Measurements from ENCODE around the gene SIL1.

SIL1 gene

GRCh38 chr5:138981586-138981985 lies 216.6 kb downstream of the SIL1 start:
- no peak for TF ChIP-seq CTCF (IDR thresholded peaks at IDR 0.05; ENCODE audit: borderline replicate concordance, control extremely low read depth, extremely low read depth, insufficient read depth, missing control alignments)
- DNase-seq (ENCODE audit: low spot score): no peak
- in situ Hi-C loops (cut with MboI; ENCODE audit: low sequenced_read_pairs, unreplicated experiment): no loop called here

GRCh38 chr5:138981131-138981530 lies 217.0 kb downstream of the SIL1 start:
- no peak for DNase-seq (ENCODE audit: low spot score)
- no peak for TF ChIP-seq CTCF (IDR thresholded peaks at IDR 0.05; ENCODE audit: borderline replicate concordance, control extremely low read depth, extremely low read depth, insufficient read depth, missing control alignments)
- in situ Hi-C loops (cut with MboI; ENCODE audit: low sequenced_read_pairs, unreplicated experiment): no loop called here

- in situ Hi-C loops (cut with MboI; ENCODE audit: low sequenced_read_pairs, unreplicated experiment): no loop called here
- TF ChIP-seq CTCF (IDR thresholded peaks at IDR 0.05; ENCODE audit: borderline replicate concordance, control extremely low read depth, extremely low read depth, insufficient read depth, missing control alignments): no peak
These were observed 217.7 kb downstream of the SIL1 start for GRCh38 chr5:138980441-138980840.

GRCh38 chr5:138979684-138980280 lies 218.4 kb downstream of the SIL1 start:
- in situ Hi-C loops (cut with MboI; ENCODE audit: low sequenced_read_pairs, unreplicated experiment): no loop called here
- no peak for TF ChIP-seq CTCF (IDR thresholded peaks at IDR 0.05; ENCODE audit: borderline replicate concordance, control extremely low read depth, extremely low read depth, insufficient read depth, missing control alignments)
- no peak for DNase-seq (ENCODE audit: low spot score)

More at GRCh38 chr5:138980441-138980840, 217.7 kb downstream of the SIL1 start:
- no peak for DNase-seq (ENCODE audit: low spot score)

- DNase-seq (ENCODE audit: low spot score): no peak
- no peak for TF ChIP-seq CTCF (IDR thresholded peaks at IDR 0.05; ENCODE audit: borderline replicate concordance, control extremely low read depth, extremely low read depth, insufficient read depth, missing control alignments)
- in situ Hi-C loops (cut with MboI; ENCODE audit: low sequenced_read_pairs, unreplicated experiment): no loop called here
These were observed 219.6 kb downstream of the SIL1 start for GRCh38 chr5:138978581-138978980.

GRCh38 chr5:138978080-138978479 lies 220.1 kb downstream of the SIL1 start:
- no peak for TF ChIP-seq CTCF (IDR thresholded peaks at IDR 0.05; ENCODE audit: borderline replicate concordance, control extremely low read depth, extremely low read depth, insufficient read depth, missing control alignments)
- no peak for DNase-seq (ENCODE audit: low spot score)
- in situ Hi-C loops (cut with MboI; ENCODE audit: low sequenced_read_pairs, unreplicated experiment): no loop called here
